Fibroblast of the aortic adventitia (primary cell): ENCODE data around the gene TMEM132D. TPM values are rescaled to one million over a fixed set of nuclear protein-coding genes. Genes with fewer than 3 reads are reported as not detected.

Experiments used
- DNase-seq: peaks from one replicate; pipeline ENCODE4 v3.0.0-alpha.2; 2010; ENCODE audit warnings: low read depth
- H3K4me3 ChIP-seq: 2 replicates; pipeline ENCODE4 v1.5.1; 2011; ENCODE audit warnings: low read depth, mild to moderate bottlenecking, control low read depth, low read length, moderate library complexity
- CTCF ChIP-seq: IDR thresholded peaks from 2 replicates; pipeline ENCODE4 v1.5.1; 2011; ENCODE audit warnings: mild to moderate bottlenecking, low read length, control low read depth, inconsistent platforms; ENCODE audit not compliant: insufficient read depth
- total RNA-seq: library from RNA; depleted of rRNA; stranded (reverse); fragments of >200 nt; gene quantifications from 2 replicates; pipeline ENCODE4 v1.2.3, GENCODE V29; 2012; ENCODE audit warnings: low replicate concordance

Gene TMEM132D
- total RNA-seq, 1 donor: not detected

GRCh38 chr12:129863938-129864337 lies 39.9 kb downstream of the TMEM132D start:
- no peak for DNase-seq
- H3K4me3 ChIP-seq: no peak overlapping the region
- TF ChIP-seq CTCF: no peak

- H3K4me3 ChIP-seq: no peak overlapping the region
- TF ChIP-seq CTCF: no peak
- DNase-seq: no peak
Measured at GRCh38 chr12:129862561-129863175, 41.2 kb downstream of the TMEM132D start.

GRCh38 chr12:129861951-129862350 lies 41.9 kb downstream of the TMEM132D start:
- DNase-seq: no peak
- no peak for TF ChIP-seq CTCF
- no peak overlapping the region for H3K4me3 ChIP-seq

- no peak for DNase-seq
- H3K4me3 ChIP-seq: no peak overlapping the region
- no peak for TF ChIP-seq CTCF
Measured at GRCh38 chr12:129854591-129854990, 49.2 kb downstream of the TMEM132D start.

GRCh38 chr12:129851296-129851695 lies 52.5 kb downstream of the TMEM132D start:
- TF ChIP-seq CTCF: no peak
- no peak overlapping the region for H3K4me3 ChIP-seq
- DNase-seq: no peak

- no peak for DNase-seq
- no peak overlapping the region for H3K4me3 ChIP-seq
- no peak for TF ChIP-seq CTCF
Measured at GRCh38 chr12:129848876-129849275, 54.9 kb downstream of the TMEM132D start.

GRCh38 chr12:129847063-129847462 lies 56.8 kb downstream of the TMEM132D start:
- no peak overlapping the region for H3K4me3 ChIP-seq
- no peak for TF ChIP-seq CTCF
- DNase-seq: no peak
